ENCODE data around the gene CUL4A.

Gene CUL4A

DNA sequence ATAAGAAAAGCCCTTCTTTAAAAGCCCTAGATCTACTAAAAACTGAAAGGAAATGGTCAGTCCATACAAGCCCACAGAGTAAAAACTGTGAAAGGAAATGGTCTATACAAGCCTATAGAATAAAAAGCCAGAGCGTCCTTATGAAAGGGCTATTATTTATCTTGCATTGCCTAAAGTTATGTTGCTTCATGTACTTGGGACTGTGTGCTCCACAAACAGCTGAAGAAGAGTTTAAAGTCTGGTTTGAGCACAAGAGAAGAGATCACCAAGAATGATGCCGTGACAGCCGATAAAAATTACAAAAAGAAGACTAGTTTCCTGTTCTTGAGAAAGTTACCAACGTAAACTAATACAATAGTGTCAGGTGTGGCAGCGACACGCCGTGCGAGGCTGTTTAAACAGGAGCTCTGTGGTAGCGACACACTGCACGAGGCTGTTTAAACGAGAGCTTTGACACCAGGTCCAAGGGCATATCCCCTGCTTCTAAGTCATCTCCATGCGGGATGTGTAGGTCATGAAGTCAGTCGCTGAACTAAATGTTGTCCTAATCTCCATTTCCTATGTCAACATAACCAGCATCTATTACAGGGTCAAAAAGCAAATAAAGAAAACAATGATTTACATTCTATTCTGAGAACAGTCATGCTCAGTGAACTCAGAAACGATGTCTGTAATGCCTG, 25.8 kb upstream of the CUL4A start:
- Histone ChIP-seq H3K27me3 (no peaks in the 10 kb centered on the region), H3K4me1 (ENCODE audit: control insufficient read depth in 1 of 2, insufficient read depth in 1 of 2, low read depth in 1 of 2, low read length in 1 of 2) (no peaks in the 10 kb centered on the region), H3K9me3 (no peaks in the 10 kb centered on the region), H3K4me3 (ENCODE audit: low read depth in 1 of 2, low read length in 1 of 2) (no peak overlapping the region), H3K27ac (no peak overlapping the region), H3K36me3 (peaks cover 48% of the 10 kb centered on the region)
- TF ChIP-seq, protein P1, sequence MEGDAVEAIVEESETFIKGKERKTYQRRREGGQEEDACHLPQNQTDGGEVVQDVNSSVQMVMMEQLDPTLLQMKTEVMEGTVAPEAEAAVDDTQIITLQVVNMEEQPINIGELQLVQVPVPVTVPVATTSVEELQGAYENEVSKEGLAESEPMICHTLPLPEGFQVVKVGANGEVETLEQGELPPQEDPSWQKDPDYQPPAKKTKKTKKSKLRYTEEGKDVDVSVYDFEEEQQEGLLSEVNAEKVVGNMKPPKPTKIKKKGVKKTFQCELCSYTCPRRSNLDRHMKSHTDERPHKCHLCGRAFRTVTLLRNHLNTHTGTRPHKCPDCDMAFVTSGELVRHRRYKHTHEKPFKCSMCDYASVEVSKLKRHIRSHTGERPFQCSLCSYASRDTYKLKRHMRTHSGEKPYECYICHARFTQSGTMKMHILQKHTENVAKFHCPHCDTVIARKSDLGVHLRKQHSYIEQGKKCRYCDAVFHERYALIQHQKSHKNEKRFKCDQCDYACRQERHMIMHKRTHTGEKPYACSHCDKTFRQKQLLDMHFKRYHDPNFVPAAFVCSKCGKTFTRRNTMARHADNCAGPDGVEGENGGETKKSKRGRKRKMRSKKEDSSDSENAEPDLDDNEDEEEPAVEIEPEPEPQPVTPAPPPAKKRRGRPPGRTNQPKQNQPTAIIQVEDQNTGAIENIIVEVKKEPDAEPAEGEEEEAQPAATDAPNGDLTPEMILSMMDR (IDR thresholded peaks at IDR 0.05): no peak

DNA sequence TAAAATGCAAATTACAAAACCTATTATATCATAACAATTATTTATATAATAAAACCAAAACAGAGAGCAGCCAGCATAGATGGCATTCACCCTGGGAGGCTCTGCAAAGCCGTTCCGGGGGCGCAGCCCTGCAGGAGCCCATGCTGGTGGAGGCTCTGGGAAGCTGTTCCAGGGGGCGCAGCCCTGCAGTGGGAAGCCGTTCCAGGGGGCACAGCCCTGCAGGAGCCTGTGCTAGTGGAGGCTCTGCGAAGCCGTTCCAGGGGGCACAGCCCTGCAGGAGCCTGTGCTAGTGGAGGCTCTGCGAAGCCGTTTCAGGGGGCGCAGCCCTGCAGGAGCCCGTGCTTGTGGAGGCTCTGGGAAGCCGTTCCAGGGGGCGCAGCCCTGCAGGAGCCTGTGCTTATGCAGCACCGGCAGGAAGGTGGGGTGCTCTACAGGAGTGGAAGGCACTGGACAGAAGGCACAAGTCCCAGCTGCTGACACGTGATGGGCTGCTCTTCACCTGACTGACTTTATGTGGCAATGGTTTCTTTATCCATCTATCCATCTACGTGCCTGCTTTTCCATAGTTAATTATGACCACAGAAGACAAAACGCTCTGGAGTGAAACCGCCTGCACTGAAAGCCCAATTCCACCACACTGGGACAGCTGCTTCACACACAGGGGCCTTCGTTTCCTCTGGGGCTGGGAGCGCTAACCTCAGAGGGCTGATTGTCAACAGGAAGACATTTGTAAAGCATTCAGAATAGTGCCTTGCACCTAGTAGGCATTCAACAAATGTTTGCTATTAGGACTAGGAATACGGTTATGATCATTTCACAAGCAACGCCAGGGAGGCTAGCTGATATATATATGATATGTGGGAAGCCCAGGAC, 24.6 kb upstream of the CUL4A start:
- Histone ChIP-seq H3K9me3 (no peaks in the 10 kb centered on the region), H3K36me3 (peaks cover 41% of the 10 kb centered on the region), H3K4me1 (ENCODE audit: control insufficient read depth in 1 of 2, insufficient read depth in 1 of 2, low read depth in 1 of 2, low read length in 1 of 2) (no peaks in the 10 kb centered on the region), H3K27me3 (no peaks in the 10 kb centered on the region), H3K4me3 (ENCODE audit: low read depth in 1 of 2, low read length in 1 of 2) (no peak overlapping the region), H3K27ac (no peak overlapping the region)
- TF ChIP-seq, protein P1 (IDR thresholded peaks at IDR 0.05): no peak

GRCh38 chr13:113186061-113186900, 23.1 kb upstream of the CUL4A start:
- Histone ChIP-seq H3K4me1 (ENCODE audit: control insufficient read depth in 1 of 2, insufficient read depth in 1 of 2, low read depth in 1 of 2, low read length in 1 of 2) (no peaks in the 10 kb centered on the region), H3K27ac (no peak overlapping the region), H3K4me3 (ENCODE audit: low read depth in 1 of 2, low read length in 1 of 2) (no peak overlapping the region), H3K27me3 (no peaks in the 10 kb centered on the region), H3K9me3 (no peaks in the 10 kb centered on the region), H3K36me3 (peaks cover 29% of the 10 kb centered on the region)
- TF ChIP-seq, protein P1 (IDR thresholded peaks at IDR 0.05): no peak

DNA sequence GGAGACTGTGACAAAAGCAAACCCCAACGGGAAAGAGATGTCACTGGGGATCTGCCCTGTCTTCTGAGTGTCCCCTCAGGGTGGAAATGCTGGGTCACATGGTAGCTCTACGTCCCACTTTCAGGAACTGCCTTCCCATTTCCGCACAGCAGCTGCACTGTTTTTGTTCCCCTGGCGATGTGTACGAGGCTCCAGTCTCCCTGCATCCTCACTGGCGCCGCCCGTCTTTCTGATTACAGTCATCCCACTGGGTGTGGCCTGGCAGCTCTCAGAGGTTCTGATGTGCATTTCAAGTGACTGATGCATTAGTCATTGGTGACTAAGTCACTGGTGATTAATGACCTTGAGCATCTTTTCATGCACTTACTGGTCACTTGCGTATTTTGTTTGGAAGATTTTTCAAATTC, 22.1 kb upstream of the CUL4A start:
- H3K36me3 ChIP-seq: peaks cover 31% of the 10 kb centered on the region
- H3K27ac ChIP-seq: no peak overlapping the region
- H3K9me3 ChIP-seq: no peaks in the 10 kb centered on the region
- TF ChIP-seq, protein P1 (IDR thresholded peaks at IDR 0.05): no peak
- no peaks in the 10 kb centered on the region for H3K4me1 ChIP-seq (ENCODE audit: control insufficient read depth in 1 of 2, insufficient read depth in 1 of 2, low read depth in 1 of 2, low read length in 1 of 2)
- no peaks in the 10 kb centered on the region for H3K27me3 ChIP-seq
- H3K4me3 ChIP-seq (ENCODE audit: low read depth in 1 of 2, low read length in 1 of 2): no peak overlapping the region

GRCh38 chr13:113187883-113188665, 21.3 kb upstream of the CUL4A start:
- H3K36me3 ChIP-seq: peaks cover 28% of the 10 kb centered on the region
- H3K9me3 ChIP-seq: no peaks in the 10 kb centered on the region
- no peaks in the 10 kb centered on the region for H3K4me1 ChIP-seq (ENCODE audit: control insufficient read depth in 1 of 2, insufficient read depth in 1 of 2, low read depth in 1 of 2, low read length in 1 of 2)
- no peaks in the 10 kb centered on the region for H3K27me3 ChIP-seq
- no peak overlapping the region for H3K27ac ChIP-seq
- H3K4me3 ChIP-seq (ENCODE audit: low read depth in 1 of 2, low read length in 1 of 2): no peak overlapping the region
- TF ChIP-seq, protein P1 (IDR thresholded peaks at IDR 0.05): no peak

Data from neutrophil (primary cell).